Natural killer cell treated with Interleukin-12 subunit alpha and Interleukin-12 subunit beta and Interleukin-15 and Interleukin-18, amount 100 ng/mL, for 72 hours (primary cell): ENCODE data around the gene RXFP3. TPM values are rescaled to one million over a fixed set of nuclear protein-coding genes. Genes with fewer than 3 reads are reported as not detected.
"Not testable (repeated sequence)": the region's sequence is repeated elsewhere in the genome, so short reads cannot be mapped to it uniquely, and the experiment has no call there.

ENCODE experiments used
- ATAC-seq, 2 donors: fragments of 150-1000 bp; cut with Tn5 transposase in 1 of 2; sonication (Bioruptor Pico), chemical (Tn5 transposase) in 1 of 2; 2 replicates each; pipeline ENCODE4 v1.10.0; 2021
- DNase-seq: peaks from one replicate; pipeline ENCODE4 v3.0.0; 2022; ENCODE audit warnings: low spot score
- H3K27ac Mint-ChIP-seq, 2 donors: 1 replicate in 1 of 2; 2 replicates in 1 of 2; pipeline ENCODE4 v1.8.0; 2022; ENCODE audit warnings: mixed read lengths in 2 of 2, mild to moderate bottlenecking in 1 of 2, moderate library complexity in 1 of 2
- H3K27me3 Mint-ChIP-seq, 2 donors: 1 replicate in 1 of 2; 2 replicates in 1 of 2; pipeline ENCODE4 v1.8.0; 2022; ENCODE audit warnings: mixed read lengths in 2 of 2
- H3K36me3 Mint-ChIP-seq: one replicate; pipeline ENCODE4 v1.8.0; 2022; ENCODE audit warnings: mixed read lengths
- H3K4me1 Mint-ChIP-seq, 2 donors: 1 replicate in 1 of 2; 2 replicates in 1 of 2; pipeline ENCODE4 v1.8.0; 2022; ENCODE audit warnings: low read depth in 2 of 2, mixed read lengths in 2 of 2, mild to moderate bottlenecking in 1 of 2
- H3K4me3 Mint-ChIP-seq: one replicate; pipeline ENCODE4 v1.8.0; 2022; ENCODE audit warnings: mixed read lengths
- H3K9me3 Mint-ChIP-seq: 2 replicates; pipeline ENCODE4 v1.8.0; 2022; ENCODE audit warnings: mixed read lengths
- total RNA-seq, 2 donors: library from RNA; stranded (reverse); gene quantifications; one replicate each; pipeline ENCODE4 v1.2.3, GENCODE V29; 2022

The RXFP3 gene
- total RNA-seq: not detected

- Mint-ChIP-seq H3K4me3 (no peak within 1 kb of the TSS), H3K27me3 (peaks cover 39 to 58% of the 10 kb centered on the region in 2 donors), H3K36me3 (no peaks in the 10 kb centered on the region), H3K4me1 (no peaks in the 10 kb centered on the region), H3K27ac (no peak within 1 kb of the TSS), H3K9me3 (no peaks in the 10 kb centered on the region)
- DNase-seq: no peak
- ATAC-seq: no peak
Observed at GRCh38 chr5:33936381-33937016, at the start of gene RXFP3. RXFP3 (plus strand) TSS chr5:33936386; CDS start chr5:33936741, 355 bp downstream.

GRCh38 chr5:33887268-33887667 lies 48.9 kb upstream of the RXFP3 start:
- no peak for DNase-seq
- no peaks in the 10 kb centered on the region for H3K36me3 Mint-ChIP-seq
- no peaks in the 10 kb centered on the region for H3K9me3 Mint-ChIP-seq
- H3K4me1 Mint-ChIP-seq: no peaks in the 10 kb centered on the region
- H3K4me3 Mint-ChIP-seq: no peak overlapping the region
- no peak for ATAC-seq
- peaks cover 15 to 42% of the 10 kb centered on the region in 2 donors for H3K27me3 Mint-ChIP-seq
- no peak overlapping the region for H3K27ac Mint-ChIP-seq

GRCh38 chr5:33888587-33888986 lies 47.6 kb upstream of the RXFP3 start:
- DNase-seq (no peak), ATAC-seq (no peak)
- H3K4me3 Mint-ChIP-seq: no peak overlapping the region
- peaks cover 18 to 47% of the 10 kb centered on the region in 2 donors for H3K27me3 Mint-ChIP-seq
- no peaks in the 10 kb centered on the region for H3K9me3 Mint-ChIP-seq
- no peaks in the 10 kb centered on the region for H3K36me3 Mint-ChIP-seq
- no peaks in the 10 kb centered on the region for H3K4me1 Mint-ChIP-seq
- H3K27ac Mint-ChIP-seq: no peak overlapping the region

- no peak for ATAC-seq
- Mint-ChIP-seq H3K27ac (no peak overlapping the region), H3K27me3 (peaks cover 25 to 55% of the 10 kb centered on the region in 2 donors), H3K4me3 (no peak overlapping the region), H3K9me3 (peaks cover 5% of the 10 kb centered on the region), H3K36me3 (peaks cover 4% of the 10 kb centered on the region), H3K4me1 (no peaks in the 10 kb centered on the region)
- DNase-seq: no peak
Observed at GRCh38 chr5:33890131-33891032, 45.8 kb upstream of the RXFP3 start.

GRCh38 chr5:33891446-33891787 lies 44.8 kb upstream of the RXFP3 start:
- H3K4me1 Mint-ChIP-seq: no peaks in the 10 kb centered on the region
- H3K27ac Mint-ChIP-seq: no peak overlapping the region
- peaks cover 4% of the 10 kb centered on the region for H3K36me3 Mint-ChIP-seq
- ATAC-seq (no peak), DNase-seq (no peak)
- peaks cover 6% of the 10 kb centered on the region for H3K9me3 Mint-ChIP-seq
- H3K4me3 Mint-ChIP-seq: no peak overlapping the region
- peaks cover 28 to 65% of the 10 kb centered on the region in 2 donors for H3K27me3 Mint-ChIP-seq

GRCh38 chr5:33891788-33892619 lies 44.2 kb upstream of the RXFP3 start, which contains the start of gene ADAMTS12:
ADAMTS12 (minus strand) TSS chr5:33891990; CDS start chr5:33891856, 134 bp downstream.
- peaks cover 33 to 71% of the 10 kb centered on the region in 2 donors for H3K27me3 Mint-ChIP-seq
- DNase-seq (no peak), ATAC-seq (peak in 1 of 2 donors; percentile 15)
- H3K4me3 Mint-ChIP-seq: no peak within 1 kb of the TSS
- no peak within 1 kb of the TSS for H3K27ac Mint-ChIP-seq
- no peaks in the 10 kb centered on the region for H3K4me1 Mint-ChIP-seq
- peaks cover 4% of the 10 kb centered on the region for H3K36me3 Mint-ChIP-seq
- peaks cover 10% of the 10 kb centered on the region for H3K9me3 Mint-ChIP-seq

GRCh38 chr5:33892620-33893137 lies 43.5 kb upstream of the RXFP3 start:
- ATAC-seq (no peak), DNase-seq (no peak)
- Mint-ChIP-seq H3K36me3 (peaks cover 4% of the 10 kb centered on the region), H3K27me3 (peaks cover 33 to 78% of the 10 kb centered on the region in 2 donors), H3K9me3 (peaks cover 10% of the 10 kb centered on the region), H3K4me1 (no peaks in the 10 kb centered on the region), H3K27ac (no peak overlapping the region), H3K4me3 (no peak overlapping the region)

GRCh38 chr5:33894566-33894965 lies 41.6 kb upstream of the RXFP3 start:
- Mint-ChIP-seq H3K9me3 (peaks cover 10% of the 10 kb centered on the region), H3K36me3 (peaks cover 4% of the 10 kb centered on the region), H3K4me3 (no peak overlapping the region), H3K4me1 (no peaks in the 10 kb centered on the region), H3K27ac (no peak overlapping the region), H3K27me3 (peaks cover 33 to 66% of the 10 kb centered on the region in 2 donors)
- DNase-seq: no peak
- ATAC-seq: no peak

- Mint-ChIP-seq H3K9me3 (peaks cover 10% of the 10 kb centered on the region), H3K27ac (no peak overlapping the region), H3K27me3 (peaks cover 14 to 20% of the 10 kb centered on the region in 2 donors), H3K36me3 (peaks cover 4% of the 10 kb centered on the region), H3K4me3 (no peak overlapping the region), H3K4me1 (no peaks in the 10 kb centered on the region)
- DNase-seq: no peak
- ATAC-seq: no peak
Observed at GRCh38 chr5:33901156-33901555, 35.0 kb upstream of the RXFP3 start.

- no peak for ATAC-seq
Observed at GRCh38 chr5:33903118-33903517, 33.1 kb upstream of the RXFP3 start.

GRCh38 chr5:33905381-33905780 lies 30.8 kb upstream of the RXFP3 start:
- DNase-seq (no peak), ATAC-seq (no peak)
- Mint-ChIP-seq H3K27ac (no peak overlapping the region), H3K9me3 (peaks cover 15% of the 10 kb centered on the region), H3K4me3 (no peak overlapping the region), H3K36me3 (peaks cover 10% of the 10 kb centered on the region), H3K4me1 (no peaks in the 10 kb centered on the region), H3K27me3 (peaks cover 7 to 10% of the 10 kb centered on the region in 2 donors)

More at GRCh38 chr5:33903118-33903517, 33.1 kb upstream of the RXFP3 start:
- no peak overlapping the region for H3K4me3 Mint-ChIP-seq
- DNase-seq: no peak
- H3K4me1 Mint-ChIP-seq: no peaks in the 10 kb centered on the region
- peaks cover 5 to 7% of the 10 kb centered on the region in 2 donors for H3K27me3 Mint-ChIP-seq
- peaks cover 10% of the 10 kb centered on the region for H3K36me3 Mint-ChIP-seq
- H3K9me3 Mint-ChIP-seq: peaks cover 10% of the 10 kb centered on the region
- H3K27ac Mint-ChIP-seq: no peak overlapping the region

GRCh38 chr5:33906248-33906647 lies 29.9 kb upstream of the RXFP3 start:
- H3K27ac Mint-ChIP-seq, H3K4me1 Mint-ChIP-seq, ATAC-seq, DNase-seq, H3K4me3 Mint-ChIP-seq: not testable (repeated sequence)
- Mint-ChIP-seq H3K27me3 (peaks cover 5 to 13% of the 10 kb centered on the region in 2 donors), H3K9me3 (peaks cover 15% of the 10 kb centered on the region), H3K36me3 (peaks cover 10% of the 10 kb centered on the region)

- not testable (repeated sequence) for DNase-seq, H3K27ac Mint-ChIP-seq, H3K4me1 Mint-ChIP-seq, ATAC-seq, H3K4me3 Mint-ChIP-seq, H3K27me3 Mint-ChIP-seq
- Mint-ChIP-seq H3K36me3 (peaks cover 11% of the 10 kb centered on the region), H3K9me3 (peaks cover 14% of the 10 kb centered on the region)
Observed at GRCh38 chr5:33914844-33915243, 21.3 kb upstream of the RXFP3 start.
